HEK293 (cell line): Measurements from ENCODE around the gene SLU7.

Source experiments
- CTCF ChIA-PET: fragments of 350-600 bp; formaldehyde crosslinking; extraction: SDS; loops from one replicate; lab custom pipeline; 2021; ENCODE audit warnings: antibody characterized with exemption; lab: Yijun Ruan, JAX
- POLR2A ChIA-PET: fragments of 300-600 bp; formaldehyde crosslinking; extraction: SDS; loops from one replicate; lab custom pipeline; 2020; ENCODE audit warnings: antibody characterized with exemption, inconsistent platforms; lab: Yijun Ruan, JAX
- H3K27ac ChIP-seq: fragments of 200-500 bp; sonication (Bioruptor generic); 2 replicates; pipeline ENCODE4 v1.5.1; 2014; ENCODE audit warnings: low read depth, low read length, control low read depth, inconsistent platforms; ENCODE audit errors: extremely low read depth
- H3K36me3 ChIP-seq, 2 experiments: fragments of 200-500 bp in 1 of 2; sonication (Bioruptor generic) in 1 of 2; 1 replicate in 1 of 2; 2 replicates in 1 of 2; pipeline ENCODE4 v1.5.1; 2014 to 2017; ENCODE audit warnings: inconsistent platforms in 2 of 2, low read length in 2 of 2; ENCODE audit not compliant: control insufficient read depth in 2 of 2, insufficient read depth in 1 of 2
- H3K4me1 ChIP-seq: fragments of 200-500 bp; sonication (Bioruptor generic); 2 replicates; pipeline ENCODE4 v1.5.1; 2014; ENCODE audit warnings: mild to moderate bottlenecking, low read length, inconsistent platforms; ENCODE audit not compliant: control insufficient read depth, insufficient read depth
- H3K4me3 ChIP-seq: 2 replicates; pipeline ENCODE4 v1.5.1; 2011; ENCODE audit warnings: low read depth, mild to moderate bottlenecking, control low read depth, low read length, moderate library complexity
- H3K9me3 ChIP-seq: fragments of 200-500 bp; sonication (Bioruptor generic); 2 replicates; pipeline ENCODE4 v1.5.1; 2014; ENCODE audit warnings: low read depth, low read length, inconsistent platforms; ENCODE audit not compliant: control insufficient read depth, insufficient read depth
- BCL11B ChIP-seq: fragments of 450-650 bp; formaldehyde crosslinking; IDR thresholded peaks from 2 replicates; pipeline ENCODE4 v1.5.1; 2016; ENCODE audit warnings: low read depth, missing biosample characterization, missing genetic modification characterization
- KLF1 ChIP-seq: fragments of 450-650 bp; formaldehyde crosslinking; IDR thresholded peaks from 2 replicates; pipeline ENCODE4 v1.5.1; 2016; ENCODE audit warnings: missing biosample characterization, missing genetic modification characterization
- SP2 ChIP-seq: fragments of 450-650 bp; formaldehyde crosslinking; IDR thresholded peaks from 2 replicates; pipeline ENCODE4 v1.5.1; 2016; ENCODE audit warnings: missing biosample characterization, missing genetic modification characterization
- YY1 ChIP-seq: fragments of 450-650 bp; formaldehyde crosslinking; IDR thresholded peaks from 2 replicates; pipeline ENCODE4 v1.5.1; 2018; ENCODE audit warnings: missing biosample characterization, missing genetic modification characterization
- ZBTB21 ChIP-seq: fragments of 450-650 bp; formaldehyde crosslinking; IDR thresholded peaks from 2 replicates; pipeline ENCODE4 v1.5.1; 2017; ENCODE audit warnings: missing biosample characterization, missing genetic modification characterization
- ZNF155 ChIP-seq: fragments of 450-650 bp; formaldehyde crosslinking; IDR thresholded peaks from 2 replicates; pipeline ENCODE4 v1.5.1; 2016; ENCODE audit warnings: missing biosample characterization, missing genetic modification characterization
- ZNF174 ChIP-seq: fragments of 450-650 bp; formaldehyde crosslinking; IDR thresholded peaks from 2 replicates; pipeline ENCODE4 v1.5.0; 2017; ENCODE audit warnings: missing biosample characterization, mild to moderate bottlenecking, missing genetic modification characterization
- ZNF214 ChIP-seq: fragments of 450-650 bp; formaldehyde crosslinking; IDR thresholded peaks from 2 replicates; pipeline ENCODE4 v1.5.1; 2017; ENCODE audit warnings: missing biosample characterization, mild to moderate bottlenecking, missing genetic modification characterization, borderline replicate concordance
- ZNF391 ChIP-seq: fragments of 450-650 bp; formaldehyde crosslinking; IDR thresholded peaks from 2 replicates; pipeline ENCODE4 v1.5.1; 2016; ENCODE audit warnings: low read depth, missing biosample characterization, missing genetic modification characterization, borderline replicate concordance
- ZNF416 ChIP-seq: fragments of 450-650 bp; formaldehyde crosslinking; IDR thresholded peaks from 2 replicates; pipeline ENCODE4 v1.5.1; 2016; ENCODE audit warnings: missing biosample characterization, missing genetic modification characterization
- ZNF544 ChIP-seq: fragments of 450-650 bp; formaldehyde crosslinking; IDR thresholded peaks from 2 replicates; pipeline ENCODE4 v1.5.0; 2017; ENCODE audit warnings: missing biosample characterization, missing genetic modification characterization
- ZNF600 ChIP-seq: fragments of 450-650 bp; formaldehyde crosslinking; IDR thresholded peaks from 2 replicates; pipeline ENCODE4 v1.5.1; 2016; ENCODE audit warnings: missing biosample characterization, missing genetic modification characterization
- ZNF670 ChIP-seq: fragments of 450-650 bp; formaldehyde crosslinking; IDR thresholded peaks from 2 replicates; pipeline ENCODE4 v1.5.1; 2016; ENCODE audit warnings: missing biosample characterization, missing genetic modification characterization, low read depth
- ZNF707 ChIP-seq: fragments of 450-650 bp; formaldehyde crosslinking; IDR thresholded peaks from 2 replicates; pipeline ENCODE4 v1.5.1; 2016; ENCODE audit warnings: missing biosample characterization, missing genetic modification characterization
- TF ChIP-seq, protein P1 (sequence below): fragments of 450-650 bp; IDR thresholded peaks from 2 replicates; pipeline ENCODE4 v1.5.1; 2018; ENCODE audit warnings: missing biosample characterization, missing genetic modification characterization
- TF ChIP-seq, protein P2 (sequence below): fragments of 450-650 bp; formaldehyde crosslinking; conservative IDR thresholded peaks from 2 replicates; pipeline ENCODE4 v1.5.1; 2016; ENCODE audit warnings: low read depth, missing biosample characterization, missing genetic modification characterization
- TF ChIP-seq, protein P3 (sequence below): fragments of 450-650 bp; formaldehyde crosslinking; IDR thresholded peaks from 2 replicates; pipeline ENCODE4 v1.5.1; 2016; ENCODE audit warnings: missing biosample characterization, missing genetic modification characterization
- TF ChIP-seq, protein P4 (sequence below): fragments of 450-650 bp; formaldehyde crosslinking; IDR thresholded peaks from 2 replicates; pipeline ENCODE4 v1.5.1; 2016; ENCODE audit warnings: missing biosample characterization, missing genetic modification characterization, low read depth
- TF ChIP-seq, protein P5 (sequence below): fragments of 450-650 bp; formaldehyde crosslinking; IDR thresholded peaks from 2 replicates; pipeline ENCODE4 v1.5.1; 2016; ENCODE audit warnings: missing biosample characterization, missing genetic modification characterization

Gene SLU7

DNA sequence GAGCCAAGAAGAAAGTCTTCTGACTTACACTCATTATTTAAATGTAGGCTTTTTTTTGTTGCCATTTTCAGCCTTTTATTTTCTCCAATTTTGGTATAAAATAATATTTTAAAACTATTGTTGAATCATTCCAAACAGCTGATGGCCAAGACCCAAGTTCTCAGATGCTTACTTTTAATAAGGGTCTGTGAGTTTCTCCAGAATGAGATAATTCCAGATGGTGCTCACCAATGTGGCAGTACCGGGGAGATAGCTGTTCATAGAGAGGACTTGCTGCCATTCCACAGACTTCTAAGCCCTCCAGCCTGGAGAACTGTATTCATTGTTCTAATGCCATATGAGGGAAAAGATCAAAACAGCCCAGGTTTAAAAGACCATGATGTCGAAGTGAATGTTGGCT, 43.2 kb downstream of the SLU7 start:
- ChIA-PET CTCF (interaction anchor here (0.9 to 1.5 kb wide), 3 partner anchors 13 to 30 kb away, joined by 3 read pairs; no protein-coding TSS in a partner anchor), POLR2A (no interaction called here)
- H3K36me3 ChIP-seq, result no peaks in the 10 kb centered on the region
- TF ChIP-seq SP2 (no peak), ZNF155 (tag by site-specific recombination) (no peak), ZNF707 (tag by site-specific recombination) (no peak), ZNF670 (tag by site-specific recombination) (no peak), KLF1 (tag by site-specific recombination) (no peak), YY1 (tag by site-specific recombination) (no peak), ZNF214 (tag by site-specific recombination) (no peak), ZNF416 (tag by site-specific recombination) (no peak), BCL11B (tag by site-specific recombination) (no peak), ZNF174 (no peak), ZBTB21 (tag by site-specific recombination) (no peak), ZNF544 (tag by site-specific recombination) (no peak), ZNF391 (tag by site-specific recombination) (no peak), ZNF600 (tag by site-specific recombination) (no peak)
- TF ChIP-seq, protein P1, sequence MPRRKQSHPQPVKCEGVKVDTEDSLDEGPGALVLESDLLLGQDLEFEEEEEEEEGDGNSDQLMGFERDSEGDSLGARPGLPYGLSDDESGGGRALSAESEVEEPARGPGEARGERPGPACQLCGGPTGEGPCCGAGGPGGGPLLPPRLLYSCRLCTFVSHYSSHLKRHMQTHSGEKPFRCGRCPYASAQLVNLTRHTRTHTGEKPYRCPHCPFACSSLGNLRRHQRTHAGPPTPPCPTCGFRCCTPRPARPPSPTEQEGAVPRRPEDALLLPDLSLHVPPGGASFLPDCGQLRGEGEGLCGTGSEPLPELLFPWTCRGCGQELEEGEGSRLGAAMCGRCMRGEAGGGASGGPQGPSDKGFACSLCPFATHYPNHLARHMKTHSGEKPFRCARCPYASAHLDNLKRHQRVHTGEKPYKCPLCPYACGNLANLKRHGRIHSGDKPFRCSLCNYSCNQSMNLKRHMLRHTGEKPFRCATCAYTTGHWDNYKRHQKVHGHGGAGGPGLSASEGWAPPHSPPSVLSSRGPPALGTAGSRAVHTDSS (tag by site-specific recombination), result no peak
- TF ChIP-seq, protein P2, sequence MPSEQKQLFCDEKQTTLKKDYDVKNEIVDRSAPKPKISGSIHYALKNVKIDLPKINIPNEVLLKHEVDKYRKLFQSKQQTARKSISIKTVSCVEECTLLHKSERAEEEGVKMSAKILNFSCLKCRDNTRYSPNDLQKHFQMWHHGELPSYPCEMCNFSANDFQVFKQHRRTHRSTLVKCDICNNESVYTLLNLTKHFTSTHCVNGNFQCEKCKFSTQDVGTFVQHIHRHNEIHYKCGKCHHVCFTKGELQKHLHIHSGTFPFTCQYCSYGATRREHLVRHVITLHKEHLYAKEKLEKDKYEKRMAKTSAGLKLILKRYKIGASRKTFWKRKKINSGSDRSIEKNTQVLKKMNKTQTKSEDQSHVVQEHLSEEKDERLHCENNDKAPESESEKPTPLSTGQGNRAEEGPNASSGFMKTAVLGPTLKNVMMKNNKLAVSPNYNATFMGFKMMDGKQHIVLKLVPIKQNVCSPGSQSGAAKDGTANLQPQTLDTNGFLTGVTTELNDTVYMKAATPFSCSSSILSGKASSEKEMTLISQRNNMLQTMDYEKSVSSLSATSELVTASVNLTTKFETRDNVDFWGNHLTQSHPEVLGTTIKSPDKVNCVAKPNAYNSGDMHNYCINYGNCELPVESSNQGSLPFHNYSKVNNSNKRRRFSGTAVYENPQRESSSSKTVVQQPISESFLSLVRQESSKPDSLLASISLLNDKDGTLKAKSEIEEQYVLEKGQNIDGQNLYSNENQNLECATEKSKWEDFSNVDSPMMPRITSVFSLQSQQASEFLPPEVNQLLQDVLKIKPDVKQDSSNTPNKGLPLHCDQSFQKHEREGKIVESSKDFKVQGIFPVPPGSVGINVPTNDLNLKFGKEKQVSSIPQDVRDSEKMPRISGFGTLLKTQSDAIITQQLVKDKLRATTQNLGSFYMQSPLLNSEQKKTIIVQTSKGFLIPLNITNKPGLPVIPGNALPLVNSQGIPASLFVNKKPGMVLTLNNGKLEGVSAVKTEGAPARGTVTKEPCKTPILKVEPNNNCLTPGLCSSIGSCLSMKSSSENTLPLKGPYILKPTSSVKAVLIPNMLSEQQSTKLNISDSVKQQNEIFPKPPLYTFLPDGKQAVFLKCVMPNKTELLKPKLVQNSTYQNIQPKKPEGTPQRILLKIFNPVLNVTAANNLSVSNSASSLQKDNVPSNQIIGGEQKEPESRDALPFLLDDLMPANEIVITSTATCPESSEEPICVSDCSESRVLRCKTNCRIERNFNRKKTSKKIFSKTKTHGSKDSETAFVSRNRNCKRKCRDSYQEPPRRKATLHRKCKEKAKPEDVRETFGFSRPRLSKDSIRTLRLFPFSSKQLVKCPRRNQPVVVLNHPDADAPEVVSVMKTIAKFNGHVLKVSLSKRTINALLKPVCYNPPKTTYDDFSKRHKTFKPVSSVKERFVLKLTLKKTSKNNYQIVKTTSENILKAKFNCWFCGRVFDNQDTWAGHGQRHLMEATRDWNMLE (tag by site-specific recombination), result no peak
- TF ChIP-seq, protein P3, sequence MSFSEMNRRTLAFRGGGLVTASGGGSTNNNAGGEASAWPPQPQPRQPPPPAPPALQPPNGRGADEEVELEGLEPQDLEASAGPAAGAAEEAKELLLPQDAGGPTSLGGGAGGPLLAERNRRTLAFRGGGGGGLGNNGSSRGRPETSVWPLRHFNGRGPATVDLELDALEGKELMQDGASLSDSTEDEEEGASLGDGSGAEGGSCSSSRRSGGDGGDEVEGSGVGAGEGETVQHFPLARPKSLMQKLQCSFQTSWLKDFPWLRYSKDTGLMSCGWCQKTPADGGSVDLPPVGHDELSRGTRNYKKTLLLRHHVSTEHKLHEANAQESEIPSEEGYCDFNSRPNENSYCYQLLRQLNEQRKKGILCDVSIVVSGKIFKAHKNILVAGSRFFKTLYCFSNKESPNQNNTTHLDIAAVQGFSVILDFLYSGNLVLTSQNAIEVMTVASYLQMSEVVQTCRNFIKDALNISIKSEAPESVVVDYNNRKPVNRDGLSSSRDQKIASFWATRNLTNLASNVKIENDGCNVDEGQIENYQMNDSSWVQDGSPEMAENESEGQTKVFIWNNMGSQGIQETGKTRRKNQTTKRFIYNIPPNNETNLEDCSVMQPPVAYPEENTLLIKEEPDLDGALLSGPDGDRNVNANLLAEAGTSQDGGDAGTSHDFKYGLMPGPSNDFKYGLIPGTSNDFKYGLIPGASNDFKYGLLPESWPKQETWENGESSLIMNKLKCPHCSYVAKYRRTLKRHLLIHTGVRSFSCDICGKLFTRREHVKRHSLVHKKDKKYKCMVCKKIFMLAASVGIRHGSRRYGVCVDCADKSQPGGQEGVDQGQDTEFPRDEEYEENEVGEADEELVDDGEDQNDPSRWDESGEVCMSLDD (tag by site-specific recombination), result no peak
- TF ChIP-seq, protein P4, sequence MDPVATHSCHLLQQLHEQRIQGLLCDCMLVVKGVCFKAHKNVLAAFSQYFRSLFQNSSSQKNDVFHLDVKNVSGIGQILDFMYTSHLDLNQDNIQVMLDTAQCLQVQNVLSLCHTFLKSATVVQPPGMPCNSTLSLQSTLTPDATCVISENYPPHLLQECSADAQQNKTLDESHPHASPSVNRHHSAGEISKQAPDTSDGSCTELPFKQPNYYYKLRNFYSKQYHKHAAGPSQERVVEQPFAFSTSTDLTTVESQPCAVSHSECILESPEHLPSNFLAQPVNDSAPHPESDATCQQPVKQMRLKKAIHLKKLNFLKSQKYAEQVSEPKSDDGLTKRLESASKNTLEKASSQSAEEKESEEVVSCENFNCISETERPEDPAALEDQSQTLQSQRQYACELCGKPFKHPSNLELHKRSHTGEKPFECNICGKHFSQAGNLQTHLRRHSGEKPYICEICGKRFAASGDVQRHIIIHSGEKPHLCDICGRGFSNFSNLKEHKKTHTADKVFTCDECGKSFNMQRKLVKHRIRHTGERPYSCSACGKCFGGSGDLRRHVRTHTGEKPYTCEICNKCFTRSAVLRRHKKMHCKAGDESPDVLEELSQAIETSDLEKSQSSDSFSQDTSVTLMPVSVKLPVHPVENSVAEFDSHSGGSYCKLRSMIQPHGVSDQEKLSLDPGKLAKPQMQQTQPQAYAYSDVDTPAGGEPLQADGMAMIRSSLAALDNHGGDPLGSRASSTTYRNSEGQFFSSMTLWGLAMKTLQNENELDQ (tag by site-specific recombination), result no peak
- TF ChIP-seq, protein P5, sequence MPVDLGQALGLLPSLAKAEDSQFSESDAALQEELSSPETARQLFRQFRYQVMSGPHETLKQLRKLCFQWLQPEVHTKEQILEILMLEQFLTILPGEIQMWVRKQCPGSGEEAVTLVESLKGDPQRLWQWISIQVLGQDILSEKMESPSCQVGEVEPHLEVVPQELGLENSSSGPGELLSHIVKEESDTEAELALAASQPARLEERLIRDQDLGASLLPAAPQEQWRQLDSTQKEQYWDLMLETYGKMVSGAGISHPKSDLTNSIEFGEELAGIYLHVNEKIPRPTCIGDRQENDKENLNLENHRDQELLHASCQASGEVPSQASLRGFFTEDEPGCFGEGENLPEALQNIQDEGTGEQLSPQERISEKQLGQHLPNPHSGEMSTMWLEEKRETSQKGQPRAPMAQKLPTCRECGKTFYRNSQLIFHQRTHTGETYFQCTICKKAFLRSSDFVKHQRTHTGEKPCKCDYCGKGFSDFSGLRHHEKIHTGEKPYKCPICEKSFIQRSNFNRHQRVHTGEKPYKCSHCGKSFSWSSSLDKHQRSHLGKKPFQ, result no peak
- H3K4me3 ChIP-seq, result no peak overlapping the region
- H3K9me3 ChIP-seq, result no peaks in the 10 kb centered on the region
- no peak overlapping the region for H3K27ac ChIP-seq
- H3K4me1 ChIP-seq, result no peaks in the 10 kb centered on the region
